Ovary (tissue), 9 donors: ENCODE measurements around the gene ERCC5. TPM values are rescaled to one million over a fixed set of nuclear protein-coding genes. Genes with fewer than 3 reads are reported as not detected.

Experiments used
- DNase-seq, 5 donors: peaks; one replicate each; pipeline ENCODE4 v3.0.0-alpha.2; 2019 to 2020
- H3K27ac ChIP-seq, 2 donors: fragments of 200-600 bp; one replicate each; pipeline versions ENCODE4 v1.5.1 to v1.8.0; 2019 to 2022
- H3K27me3 ChIP-seq: fragments of 200-600 bp; one replicate; pipeline ENCODE4 v1.8.0; 2022
- H3K36me3 ChIP-seq: fragments of 200-600 bp; sonication (generic); one replicate; pipeline ENCODE4 v1.5.1; 2019
- H3K4me1 ChIP-seq: one replicate; pipeline ENCODE4 v1.8.1; 2013; ENCODE audit warnings: mild to moderate bottlenecking, moderate library complexity; ENCODE audit not compliant: insufficient read depth
- H3K4me3 ChIP-seq: fragments of 200-600 bp; sonication (generic); one replicate; pipeline ENCODE4 v1.5.1; 2017
- H3K9me3 ChIP-seq, 2 donors: fragments of 200-600 bp in 1 of 2; sonication (generic) in 1 of 2; one replicate each; pipeline versions ENCODE4 v1.5.1 to v1.8.1; 2013 to 2019; ENCODE audit warnings: mild to moderate bottlenecking in 1 of 2, moderate library complexity in 1 of 2
- CTCF ChIP-seq, 3 donors: fragments of 450-650 bp in 2 of 3; fragments of 200-600 bp in 1 of 3; IDR thresholded peaks; one replicate each; pipeline versions ENCODE4 v1.5.1 to v1.8.0; 2016 to 2022; ENCODE audit warnings: antibody characterized with exemption in 3 of 3, mild to moderate bottlenecking in 1 of 3
- EP300 ChIP-seq: sonication (generic); formaldehyde crosslinking; IDR thresholded peaks from one replicate; pipeline ENCODE4 v1.6.1; 2017; ENCODE audit warnings: antibody characterized with exemption
- POLR2A ChIP-seq: fragments of 450-650 bp; IDR thresholded peaks from one replicate; pipeline ENCODE4 v1.6.1; 2017; ENCODE audit warnings: antibody characterized with exemption, mild to moderate bottlenecking, moderate library complexity
- whole genome bisulfite sequencing, 3 donors: extraction: QIAGEN DNeasy Blood & Tissue Kit in 1 of 3; methylation state at CpG; one replicate each; pipeline versions ENCODE4 v1.1.5 to v1.1.7; 2013 to 2017; 5-methylcytosine and 5-hydroxymethylcytosine counted together
- intact Hi-C, 4 donors: fragments of 100-400 bp; cut with DNase I; formaldehyde crosslinking; loops; one replicate each; pipeline versions ENCODE4 v1.11.0 to v1.15.1; 2022 to 2023
- polyA plus RNA-seq, 2 donors: library from polyadenylated mRNA; stranded (reverse); fragments of 200-250 nt in 1 of 2; fragments of 350-450 nt in 1 of 2; fragmentation: Illumina TruSeq in 1 of 2; extraction: RNeasy Lipid Tissue Mini Kit (QIAGEN cat#74804) in 1 of 2; gene quantifications; one replicate each; pipeline ENCODE4 v1.2.3, GENCODE V29; 2013 to 2014
- total RNA-seq, 7 donors: library from RNA; depleted of rRNA in 2 of 7; stranded (reverse); fragments of >200 nt in 2 of 7; fragmentation: NEBNext Ultra II Directional in 3 of 7; extraction: Animal tissue kit (Norgen Biotek cat#: 25700) in 3 of 7; gene quantifications; one replicate each; pipeline versions ENCODE4 v1.1.0 to v1.2.4, GENCODE V29; 2016 to 2023
- donor health status: DM: no; HTN: no; CAD: no; lungs with moderate emphysema.
- donor health status: DM: no; HTN: no; CAD: no.
- donor health status: Bipolar disorder and iron deficiency.
- donor health status: DM: yes; HTN: yes; CAD: no.
- donor health status: DM: no; HTN: no; CAD: no.
- donor health status: DM: yes; HTN: yes; CAD: no.

The ERCC5 gene
- total and polyA plus RNA-seq, 9 donors, result 38.4 to 65.2 (median 46.1) TPM

GRCh38 chr13:102902789-102903347 is 57.0 kb downstream of the ERCC5 start:
- no peak for TF ChIP-seq POLR2A
- TF ChIP-seq EP300, result no peak
- TF ChIP-seq CTCF (IDR thresholded peaks at IDR 0.05), result no peak
- DNase-seq, result no peak
- WGBS, 3 donors, result 75 to 79% (median 77%) methylated on average over 12 of the region's 12 CpGs
- no peaks in the 10 kb centered on the region for H3K4me1 ChIP-seq
- intact Hi-C loops, result no loop called here
- H3K36me3 ChIP-seq, result no peaks in the 10 kb centered on the region
- H3K27ac ChIP-seq, result no peak overlapping the region
- H3K4me3 ChIP-seq, result no peak overlapping the region
- no peaks in the 10 kb centered on the region for H3K27me3 ChIP-seq
- no peaks in the 10 kb centered on the region for H3K9me3 ChIP-seq

DNA sequence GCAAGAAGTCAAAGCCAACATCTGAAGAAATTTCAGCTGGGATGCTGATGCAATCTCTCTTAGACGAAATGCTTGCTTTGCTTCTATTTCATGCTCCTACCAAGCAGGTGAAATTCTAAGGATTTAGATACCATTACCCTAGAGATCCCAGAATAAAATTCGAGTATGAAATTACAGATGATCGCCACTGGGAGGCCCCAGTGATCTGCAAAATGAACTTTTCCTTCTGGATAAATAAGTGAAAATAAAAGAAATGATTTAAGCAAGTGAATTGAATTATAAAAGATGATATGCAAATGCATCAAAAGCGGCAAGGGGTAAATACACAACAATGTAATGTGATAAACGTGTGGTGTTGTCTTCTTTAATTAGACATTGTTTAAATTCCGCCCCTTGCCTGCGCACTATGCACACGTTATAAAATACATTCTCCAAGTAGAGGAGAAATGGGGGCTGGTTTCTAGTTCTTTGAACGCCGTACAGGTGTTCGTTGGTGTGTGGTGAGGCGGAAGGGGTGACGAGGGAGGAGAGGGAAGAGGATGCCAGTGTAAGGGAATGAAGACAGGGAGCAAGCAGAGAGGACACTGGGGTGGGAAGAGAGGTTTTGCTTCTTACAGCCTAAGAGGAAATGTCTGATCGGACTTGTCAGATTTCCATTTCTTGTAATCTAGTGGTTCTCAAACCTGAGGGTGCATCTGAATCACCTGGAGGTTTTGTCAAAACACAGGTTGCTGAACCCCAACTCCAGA is 58.0 kb downstream of the ERCC5 start:
- TF ChIP-seq POLR2A, result no peak
- TF ChIP-seq CTCF (IDR thresholded peaks at IDR 0.05), result no peak
- no peak for TF ChIP-seq EP300
- intact Hi-C loops, result no loop called here

GRCh38 chr13:102904408-102904862 is 58.6 kb downstream of the ERCC5 start:
- Histone ChIP-seq H3K27ac (no peak overlapping the region), H3K9me3 (no peaks in the 10 kb centered on the region), H3K4me3 (no peak overlapping the region), H3K4me1 (no peaks in the 10 kb centered on the region), H3K27me3 (no peaks in the 10 kb centered on the region), H3K36me3 (no peaks in the 10 kb centered on the region)
- no peak for DNase-seq
- intact Hi-C loops, result no loop called here
- 84 to 91% (median 87%) methylated on average over 5 of the region's 5 CpGs for WGBS, 3 donors
- TF ChIP-seq CTCF (IDR thresholded peaks at IDR 0.05) (no peak), POLR2A (no peak), EP300 (no peak)

More for the DNA sequence above, 58.0 kb downstream of the ERCC5 start:
- H3K36me3 ChIP-seq, result no peaks in the 10 kb centered on the region
- H3K4me3 ChIP-seq, result no peak overlapping the region
- H3K27ac ChIP-seq, result no peak overlapping the region
- H3K4me1 ChIP-seq, result no peaks in the 10 kb centered on the region
- H3K9me3 ChIP-seq, result no peaks in the 10 kb centered on the region
- 39 to 51% (median 41%) methylated on average over 14 of the region's 14 CpGs for WGBS, 3 donors
- no peak for DNase-seq
- no peaks in the 10 kb centered on the region for H3K27me3 ChIP-seq

DNA sequence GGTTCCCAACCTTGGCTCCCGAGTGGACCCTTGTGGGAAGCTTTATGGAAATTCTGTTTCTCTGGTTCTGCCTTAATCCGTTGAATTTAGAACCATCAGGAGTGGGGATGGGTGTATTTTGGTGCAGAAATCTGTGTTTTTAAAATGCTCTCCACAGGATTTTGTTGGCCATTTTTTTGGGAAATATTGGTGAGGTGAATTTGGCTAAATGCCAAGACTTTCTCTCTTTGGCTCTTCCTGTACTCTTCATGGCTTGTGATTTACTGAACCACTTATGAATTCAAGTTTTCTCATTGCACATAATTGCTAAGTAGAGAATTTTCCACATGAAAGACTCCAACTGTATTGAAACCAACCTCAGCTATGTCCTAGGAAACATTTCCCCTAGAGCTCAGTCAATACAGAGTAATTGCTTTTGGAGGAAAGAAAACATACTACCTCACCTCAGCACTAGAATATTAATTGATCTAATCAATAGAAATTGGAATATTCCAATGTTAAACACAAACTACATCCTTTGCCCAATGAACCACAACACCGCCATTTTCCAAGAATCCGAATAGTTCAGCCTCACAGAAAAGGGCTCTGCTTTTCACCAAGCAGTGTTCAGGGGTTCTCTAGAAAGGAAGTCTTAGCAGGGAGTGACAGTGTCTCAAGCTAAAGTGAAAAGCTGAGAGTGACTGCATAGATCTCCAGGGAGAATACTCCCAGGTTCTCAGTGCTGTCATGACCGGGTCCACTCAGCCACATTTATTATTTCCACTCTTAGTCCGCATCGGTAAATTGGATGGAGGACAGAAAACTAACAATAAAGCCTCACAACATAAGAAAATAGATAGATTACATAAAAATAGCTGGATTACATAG is 60.3 kb downstream of the ERCC5 start:
- Histone ChIP-seq H3K36me3 (no peaks in the 10 kb centered on the region), H3K4me1 (no peaks in the 10 kb centered on the region), H3K27ac (no peak overlapping the region), H3K27me3 (no peaks in the 10 kb centered on the region), H3K4me3 (no peak overlapping the region), H3K9me3 (no peaks in the 10 kb centered on the region)
- intact Hi-C loops, result no loop called here
- no peak for DNase-seq
- TF ChIP-seq EP300 (no peak), POLR2A (no peak), CTCF (IDR thresholded peaks at IDR 0.05) (no peak)
- 78 to 96% (median 91%) methylated on average over 7 of the region's 7 CpGs for WGBS, 3 donors
